ENCODE data around the gene PRR36. TPM values are rescaled to one million over a fixed set of nuclear protein-coding genes. Genes with fewer than 3 reads are reported as not detected.

The PRR36 gene
- total RNA-seq, 1 experiment from 2014 or later: 12.9 TPM

DNA sequence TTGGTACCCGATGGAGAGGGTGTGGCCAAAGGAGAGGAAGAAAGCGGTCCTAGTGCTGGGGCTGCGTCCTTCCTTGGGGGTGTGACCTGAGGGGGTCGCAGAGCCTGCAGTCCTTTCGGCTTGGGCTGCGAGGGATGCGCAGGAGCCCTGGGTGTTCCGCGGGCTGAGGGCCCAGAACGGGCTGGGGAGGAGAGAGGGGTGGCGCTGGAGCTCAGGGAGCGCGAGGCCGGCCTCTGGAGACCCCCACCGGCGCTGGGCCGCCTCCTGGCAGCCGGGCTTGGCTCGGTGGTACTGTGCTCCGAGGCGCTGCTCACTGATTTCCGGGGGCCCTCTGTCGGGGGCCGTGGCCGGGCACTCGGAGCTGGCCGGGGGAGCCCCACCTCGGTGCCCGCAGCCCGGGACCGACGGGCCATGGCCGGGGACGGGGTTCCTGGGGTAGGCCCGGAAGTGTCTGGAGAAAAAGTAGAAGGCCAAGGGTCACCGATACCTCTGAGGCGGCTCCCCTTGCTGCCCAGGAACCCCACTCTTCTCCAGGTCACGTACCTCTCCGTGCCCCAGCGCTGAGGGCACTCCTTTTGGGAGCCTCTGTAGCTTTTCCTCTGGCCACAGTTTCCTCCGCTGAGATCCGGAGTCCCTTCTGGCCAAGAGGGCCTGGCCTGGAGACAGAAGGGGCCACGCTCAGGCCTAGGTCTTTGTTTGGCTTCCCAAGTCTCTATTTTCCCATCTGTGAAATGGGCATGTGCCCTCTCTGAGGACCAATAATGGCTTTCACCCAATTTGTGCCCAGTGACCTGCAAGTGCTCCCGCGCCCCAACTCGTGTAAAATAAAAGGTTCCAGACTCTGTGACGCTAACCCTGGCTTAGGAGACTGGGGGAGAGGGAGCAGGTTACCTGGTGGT, 1.6 kb downstream of the PRR36 start:
- H3K9me3 ChIP-seq (ENCODE audit: insufficient read depth, low read depth): no peaks in the 10 kb centered on the region
- no TSS peak for BruUV-seq (replicated peaks)
- no peaks in the 10 kb centered on the region for H3K36me3 ChIP-seq (ENCODE audit: low read depth)
- H4K20me1 ChIP-seq (ENCODE audit: insufficient read depth): no peaks in the 10 kb centered on the region
- intact Hi-C loops (cut with micrococcal nuclease; ENCODE audit: unreplicated experiment): loop anchor here (2.0 kb wide), 1 partner anchor 42 kb away; the partner anchor contains the start of gene EVI5L
- ChIA-PET CTCF (no interaction called here), POLR2A (ENCODE audit: unreplicated experiment) (interaction anchor here (1.0 kb wide), 1 partner anchor 47 kb away, joined by 8 read pairs; the partner anchor contains the start of gene SNAPC2)
- H3K27ac ChIP-seq: no peak overlapping the region
- no peaks in the 10 kb centered on the region for H3K27me3 ChIP-seq (ENCODE audit: insufficient read depth, low read depth)
- no peaks in the 10 kb centered on the region for H3K79me2 ChIP-seq (ENCODE audit: low read depth)
- H3K4me3 ChIP-seq: no peak overlapping the region
- DNase-seq: no peak
- TF ChIP-seq EZH2 (IDR thresholded peaks at IDR 0.05; ENCODE audit: low read depth): no peak
- TF ChIP-seq, protein P1, sequence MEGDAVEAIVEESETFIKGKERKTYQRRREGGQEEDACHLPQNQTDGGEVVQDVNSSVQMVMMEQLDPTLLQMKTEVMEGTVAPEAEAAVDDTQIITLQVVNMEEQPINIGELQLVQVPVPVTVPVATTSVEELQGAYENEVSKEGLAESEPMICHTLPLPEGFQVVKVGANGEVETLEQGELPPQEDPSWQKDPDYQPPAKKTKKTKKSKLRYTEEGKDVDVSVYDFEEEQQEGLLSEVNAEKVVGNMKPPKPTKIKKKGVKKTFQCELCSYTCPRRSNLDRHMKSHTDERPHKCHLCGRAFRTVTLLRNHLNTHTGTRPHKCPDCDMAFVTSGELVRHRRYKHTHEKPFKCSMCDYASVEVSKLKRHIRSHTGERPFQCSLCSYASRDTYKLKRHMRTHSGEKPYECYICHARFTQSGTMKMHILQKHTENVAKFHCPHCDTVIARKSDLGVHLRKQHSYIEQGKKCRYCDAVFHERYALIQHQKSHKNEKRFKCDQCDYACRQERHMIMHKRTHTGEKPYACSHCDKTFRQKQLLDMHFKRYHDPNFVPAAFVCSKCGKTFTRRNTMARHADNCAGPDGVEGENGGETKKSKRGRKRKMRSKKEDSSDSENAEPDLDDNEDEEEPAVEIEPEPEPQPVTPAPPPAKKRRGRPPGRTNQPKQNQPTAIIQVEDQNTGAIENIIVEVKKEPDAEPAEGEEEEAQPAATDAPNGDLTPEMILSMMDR (conservative IDR thresholded peaks at IDR 0.05): no peak
- peak overlapping the region; percentile 19; the same call in 1 of the 2 replicates for H3K4me2 ChIP-seq
- H3K9me2 ChIP-seq (ENCODE audit: insufficient read depth): no peaks in the 10 kb centered on the region
- H3F3A ChIP-seq (ENCODE audit: insufficient read depth, low read depth): peaks cover 40% of the 10 kb centered on the region
- no peak overlapping the region for H2AFZ ChIP-seq
- peaks cover 29% of the 10 kb centered on the region for H3K4me1 ChIP-seq (replicated peaks; ENCODE audit: insufficient read depth)

GRCh38 chr19:7871437-7872305, 2.5 kb downstream of the PRR36 start:
- Histone ChIP-seq H3K36me3 (ENCODE audit: low read depth) (no peaks in the 10 kb centered on the region), H3K4me1 (replicated peaks; ENCODE audit: insufficient read depth) (peaks cover 29% of the 10 kb centered on the region), H3K9me3 (ENCODE audit: insufficient read depth, low read depth) (no peaks in the 10 kb centered on the region), H3K4me2 (peak overlapping the region; percentile 84), H3K9me2 (ENCODE audit: insufficient read depth) (no peaks in the 10 kb centered on the region), H3K4me3 (peak overlapping the region; percentile 54; the same call in 1 of the 2 replicates), H3F3A (ENCODE audit: insufficient read depth, low read depth) (peaks cover 37% of the 10 kb centered on the region), H3K27me3 (ENCODE audit: insufficient read depth, low read depth) (no peaks in the 10 kb centered on the region), H3K27ac (peak overlapping the region; percentile 71), H3K79me2 (ENCODE audit: low read depth) (no peaks in the 10 kb centered on the region), H4K20me1 (ENCODE audit: insufficient read depth) (no peaks in the 10 kb centered on the region), H2AFZ (peak overlapping the region; percentile 76)
- ChIA-PET POLR2A (ENCODE audit: unreplicated experiment) (interaction anchor here (0.5 to 1.0 kb wide), 3 partner anchors 48 to 411 kb away, joined by 4 to 8 read pairs (median 7); partner anchors contain the start of gene SNAPC2), CTCF (no interaction called here)
- peak; percentile 85 to 99 for DNase-seq
- no TSS peak for BruUV-seq (replicated peaks)
- TF ChIP-seq, protein P1 (conservative IDR thresholded peaks at IDR 0.05): no peak
- TF ChIP-seq EZH2 (IDR thresholded peaks at IDR 0.05; ENCODE audit: low read depth): no peak
- intact Hi-C loops (cut with micrococcal nuclease; ENCODE audit: unreplicated experiment): loop anchor here (2.0 kb wide), 2 partner anchors 41 to 49 kb away; partner anchors contain the start of genes EVI5L and SNAPC2
